ENCODE results near the gene ACAD10.

The ACAD10 gene

GRCh38 chr12:111643427-111643826 lies 42.4 kb upstream of the ACAD10 start (continued):
- TF ChIP-seq, protein P1, sequence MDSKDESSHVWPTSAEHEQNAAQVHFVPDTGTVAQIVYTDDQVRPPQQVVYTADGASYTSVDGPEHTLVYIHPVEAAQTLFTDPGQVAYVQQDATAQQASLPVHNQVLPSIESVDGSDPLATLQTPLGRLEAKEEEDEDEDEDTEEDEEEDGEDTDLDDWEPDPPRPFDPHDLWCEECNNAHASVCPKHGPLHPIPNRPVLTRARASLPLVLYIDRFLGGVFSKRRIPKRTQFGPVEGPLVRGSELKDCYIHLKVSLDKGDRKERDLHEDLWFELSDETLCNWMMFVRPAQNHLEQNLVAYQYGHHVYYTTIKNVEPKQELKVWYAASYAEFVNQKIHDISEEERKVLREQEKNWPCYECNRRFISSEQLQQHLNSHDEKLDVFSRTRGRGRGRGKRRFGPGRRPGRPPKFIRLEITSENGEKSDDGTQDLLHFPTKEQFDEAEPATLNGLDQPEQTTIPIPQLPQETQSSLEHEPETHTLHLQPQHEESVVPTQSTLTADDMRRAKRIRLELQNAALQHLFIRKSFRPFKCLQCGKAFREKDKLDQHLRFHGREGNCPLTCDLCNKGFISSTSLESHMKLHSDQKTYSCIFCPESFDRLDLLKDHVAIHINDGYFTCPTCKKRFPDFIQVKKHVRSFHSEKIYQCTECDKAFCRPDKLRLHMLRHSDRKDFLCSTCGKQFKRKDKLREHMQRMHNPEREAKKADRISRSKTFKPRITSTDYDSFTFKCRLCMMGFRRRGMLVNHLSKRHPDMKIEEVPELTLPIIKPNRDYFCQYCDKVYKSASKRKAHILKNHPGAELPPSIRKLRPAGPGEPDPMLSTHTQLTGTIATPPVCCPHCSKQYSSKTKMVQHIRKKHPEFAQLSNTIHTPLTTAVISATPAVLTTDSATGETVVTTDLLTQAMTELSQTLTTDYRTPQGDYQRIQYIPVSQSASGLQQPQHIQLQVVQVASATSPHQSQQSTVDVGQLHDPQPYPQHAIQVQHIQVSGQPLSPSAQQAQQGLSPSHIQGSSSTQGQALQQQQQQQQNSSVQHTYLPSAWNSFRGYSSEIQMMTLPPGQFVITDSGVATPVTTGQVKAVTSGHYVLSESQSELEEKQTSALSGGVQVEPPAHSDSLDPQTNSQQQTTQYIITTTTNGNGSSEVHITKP (tag by site-specific recombination; IDR thresholded peaks at IDR 0.05): peak; percentile 89
- TF ChIP-seq SCRT2 (tag by site-specific recombination; IDR thresholded peaks at IDR 0.05): no peak
- TF ChIP-seq, protein P2, sequence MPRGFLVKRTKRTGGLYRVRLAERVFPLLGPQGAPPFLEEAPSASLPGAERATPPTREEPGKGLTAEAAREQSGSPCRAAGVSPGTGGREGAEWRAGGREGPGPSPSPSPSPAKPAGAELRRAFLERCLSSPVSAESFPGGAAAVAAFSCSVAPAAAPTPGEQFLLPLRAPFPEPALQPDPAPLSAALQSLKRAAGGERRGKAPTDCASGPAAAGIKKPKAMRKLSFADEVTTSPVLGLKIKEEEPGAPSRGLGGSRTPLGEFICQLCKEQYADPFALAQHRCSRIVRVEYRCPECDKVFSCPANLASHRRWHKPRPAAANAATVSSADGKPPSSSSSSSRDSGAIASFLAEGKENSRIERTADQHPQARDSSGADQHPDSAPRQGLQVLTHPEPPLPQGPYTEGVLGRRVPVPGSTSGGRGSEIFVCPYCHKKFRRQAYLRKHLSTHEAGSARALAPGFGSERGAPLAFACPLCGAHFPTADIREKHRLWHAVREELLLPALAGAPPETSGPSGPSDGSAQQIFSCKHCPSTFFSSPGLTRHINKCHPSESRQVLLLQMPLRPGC (tag by site-specific recombination; IDR thresholded peaks at IDR 0.05): 0 out of 2 replicates have a peak, but pooled peaks have one; percentile 16
- TF ChIP-seq ZNF830 (tag by site-specific recombination; IDR thresholded peaks at IDR 0.05; ENCODE audit: low read depth): no peak
- peak; percentile 57; the same call in 1 of the 2 replicates for TF ChIP-seq YY2 (tag by site-specific recombination; IDR thresholded peaks at IDR 0.05)
- TF ChIP-seq, protein P3, sequence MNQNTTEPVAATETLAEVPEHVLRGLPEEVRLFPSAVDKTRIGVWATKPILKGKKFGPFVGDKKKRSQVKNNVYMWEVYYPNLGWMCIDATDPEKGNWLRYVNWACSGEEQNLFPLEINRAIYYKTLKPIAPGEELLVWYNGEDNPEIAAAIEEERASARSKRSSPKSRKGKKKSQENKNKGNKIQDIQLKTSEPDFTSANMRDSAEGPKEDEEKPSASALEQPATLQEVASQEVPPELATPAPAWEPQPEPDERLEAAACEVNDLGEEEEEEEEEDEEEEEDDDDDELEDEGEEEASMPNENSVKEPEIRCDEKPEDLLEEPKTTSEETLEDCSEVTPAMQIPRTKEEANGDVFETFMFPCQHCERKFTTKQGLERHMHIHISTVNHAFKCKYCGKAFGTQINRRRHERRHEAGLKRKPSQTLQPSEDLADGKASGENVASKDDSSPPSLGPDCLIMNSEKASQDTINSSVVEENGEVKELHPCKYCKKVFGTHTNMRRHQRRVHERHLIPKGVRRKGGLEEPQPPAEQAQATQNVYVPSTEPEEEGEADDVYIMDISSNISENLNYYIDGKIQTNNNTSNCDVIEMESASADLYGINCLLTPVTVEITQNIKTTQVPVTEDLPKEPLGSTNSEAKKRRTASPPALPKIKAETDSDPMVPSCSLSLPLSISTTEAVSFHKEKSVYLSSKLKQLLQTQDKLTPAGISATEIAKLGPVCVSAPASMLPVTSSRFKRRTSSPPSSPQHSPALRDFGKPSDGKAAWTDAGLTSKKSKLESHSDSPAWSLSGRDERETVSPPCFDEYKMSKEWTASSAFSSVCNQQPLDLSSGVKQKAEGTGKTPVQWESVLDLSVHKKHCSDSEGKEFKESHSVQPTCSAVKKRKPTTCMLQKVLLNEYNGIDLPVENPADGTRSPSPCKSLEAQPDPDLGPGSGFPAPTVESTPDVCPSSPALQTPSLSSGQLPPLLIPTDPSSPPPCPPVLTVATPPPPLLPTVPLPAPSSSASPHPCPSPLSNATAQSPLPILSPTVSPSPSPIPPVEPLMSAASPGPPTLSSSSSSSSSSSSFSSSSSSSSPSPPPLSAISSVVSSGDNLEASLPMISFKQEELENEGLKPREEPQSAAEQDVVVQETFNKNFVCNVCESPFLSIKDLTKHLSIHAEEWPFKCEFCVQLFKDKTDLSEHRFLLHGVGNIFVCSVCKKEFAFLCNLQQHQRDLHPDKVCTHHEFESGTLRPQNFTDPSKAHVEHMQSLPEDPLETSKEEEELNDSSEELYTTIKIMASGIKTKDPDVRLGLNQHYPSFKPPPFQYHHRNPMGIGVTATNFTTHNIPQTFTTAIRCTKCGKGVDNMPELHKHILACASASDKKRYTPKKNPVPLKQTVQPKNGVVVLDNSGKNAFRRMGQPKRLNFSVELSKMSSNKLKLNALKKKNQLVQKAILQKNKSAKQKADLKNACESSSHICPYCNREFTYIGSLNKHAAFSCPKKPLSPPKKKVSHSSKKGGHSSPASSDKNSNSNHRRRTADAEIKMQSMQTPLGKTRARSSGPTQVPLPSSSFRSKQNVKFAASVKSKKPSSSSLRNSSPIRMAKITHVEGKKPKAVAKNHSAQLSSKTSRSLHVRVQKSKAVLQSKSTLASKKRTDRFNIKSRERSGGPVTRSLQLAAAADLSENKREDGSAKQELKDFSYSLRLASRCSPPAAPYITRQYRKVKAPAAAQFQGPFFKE (tag by site-specific recombination; IDR thresholded peaks at IDR 0.05; ENCODE audit: borderline replicate concordance): no peak
- TF ChIP-seq ZNF10 (tag by site-specific recombination; IDR thresholded peaks at IDR 0.05): no peak
- TF ChIP-seq EGR2 (tag by site-specific recombination; IDR thresholded peaks at IDR 0.05; ENCODE audit: low read depth): no peak
- peak; percentile 54; the same call in 1 of the 2 replicates for TF ChIP-seq OVOL3 (tag by site-specific recombination; IDR thresholded peaks at IDR 0.05)
- TF ChIP-seq KLF16 (tag by site-specific recombination; IDR thresholded peaks at IDR 0.05): no peak
- peak; percentile 86 for TF ChIP-seq OSR2 (tag by site-specific recombination; IDR thresholded peaks at IDR 0.05)
- no peak for TF ChIP-seq ZNF155 (tag by site-specific recombination; IDR thresholded peaks at IDR 0.05)
- TF ChIP-seq ZNF530 (tag by site-specific recombination; IDR thresholded peaks at IDR 0.05; ENCODE audit: low read depth): no peak
- TF ChIP-seq ZNF248 (tag by site-specific recombination; IDR thresholded peaks at IDR 0.05): no peak
- no peak for TF ChIP-seq ELK4 (IDR thresholded peaks at IDR 0.05; ENCODE audit: borderline replicate concordance, low read depth, low read length)
- TF ChIP-seq ZNF311 (tag by site-specific recombination; IDR thresholded peaks at IDR 0.05; ENCODE audit: borderline replicate concordance): no peak
- peak; percentile 85 for TF ChIP-seq MZF1 (tag by site-specific recombination; IDR thresholded peaks at IDR 0.05; ENCODE audit: borderline replicate concordance)
- TF ChIP-seq ZNF768 (tag by site-specific recombination; IDR thresholded peaks at IDR 0.05): no peak
- no peak for TF ChIP-seq SCRT1 (tag by site-specific recombination; IDR thresholded peaks at IDR 0.05; ENCODE audit: borderline replicate concordance)
- no peak for TF ChIP-seq REST (tag by site-specific recombination; IDR thresholded peaks at IDR 0.05)
- TF ChIP-seq ZNF175 (tag by site-specific recombination; IDR thresholded peaks at IDR 0.05): no peak
- no peak for TF ChIP-seq ZNF707 (tag by site-specific recombination; IDR thresholded peaks at IDR 0.05)
- TF ChIP-seq, protein P4, sequence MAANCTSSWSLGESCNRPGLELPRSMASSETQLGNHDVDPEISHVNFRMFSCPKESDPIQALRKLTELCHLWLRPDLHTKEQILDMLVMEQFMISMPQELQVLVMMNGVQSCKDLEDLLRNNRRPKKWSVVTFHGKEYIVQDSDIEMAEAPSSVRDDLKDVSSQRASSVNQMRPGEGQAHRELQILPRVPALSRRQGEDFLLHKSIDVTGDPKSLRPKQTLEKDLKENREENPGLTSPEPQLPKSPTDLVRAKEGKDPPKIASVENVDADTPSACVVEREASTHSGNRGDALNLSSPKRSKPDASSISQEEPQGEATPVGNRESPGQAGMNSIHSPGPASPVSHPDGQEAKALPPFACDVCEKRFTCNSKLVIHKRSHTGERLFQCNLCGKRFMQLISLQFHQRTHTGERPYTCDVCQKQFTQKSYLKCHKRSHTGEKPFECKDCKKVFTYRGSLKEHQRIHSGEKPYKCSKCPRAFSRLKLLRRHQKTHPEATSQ (tag by site-specific recombination; IDR thresholded peaks at IDR 0.05): no peak

All from HEK293 (cell line).